Measurements from ENCODE around the gene CTTNBP2. TPM values are rescaled to one million over a fixed set of nuclear protein-coding genes. Genes with fewer than 3 reads are reported as not detected.
"Not testable (repeated sequence)": the region's sequence is repeated elsewhere in the genome, so short reads cannot be mapped to it uniquely, and the experiment has no call there.

Gene CTTNBP2
- total RNA-seq, 1 donor from 2014 or later = 36.9 TPM

DNA sequence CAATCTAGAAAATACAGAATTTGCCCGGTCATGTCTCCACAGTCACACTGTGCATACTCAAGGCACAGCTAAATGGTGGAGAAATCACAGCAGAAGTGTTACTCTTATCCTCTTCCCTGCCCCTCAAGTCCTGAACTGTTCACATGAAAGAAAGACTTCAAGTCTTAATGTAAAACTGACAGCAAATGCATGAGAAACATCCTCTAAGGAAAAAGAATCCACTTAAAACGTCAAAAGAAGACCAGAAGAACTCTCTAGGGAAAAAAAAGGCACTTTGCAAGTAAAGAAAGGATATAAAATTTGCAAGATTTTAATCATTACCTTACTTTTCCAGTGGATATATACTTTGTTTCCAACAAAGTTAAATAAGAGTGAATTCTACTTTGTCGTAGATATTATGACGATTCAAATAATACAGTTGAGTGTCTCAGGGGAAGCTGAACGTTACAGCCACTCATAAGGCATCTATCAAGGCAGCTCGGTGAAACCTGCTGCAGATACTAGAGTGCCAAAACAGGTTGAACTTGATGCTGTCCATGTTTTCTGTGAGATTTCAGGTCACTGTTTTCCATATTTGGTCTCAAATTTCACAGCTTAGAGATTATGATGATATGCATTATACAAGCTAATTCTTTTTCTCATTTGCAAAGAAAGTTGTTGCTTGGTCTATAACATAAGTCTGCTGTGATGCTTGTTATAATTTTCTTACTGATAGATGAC is 155.0 kb downstream of the CTTNBP2 start:
- DNase-seq (ENCODE audit: extremely low spot score, unreplicated experiment) = no peak
- Mint-ChIP-seq H3K36me3 (peaks cover 33% of the 10 kb centered on the region), H3K4me1 (ENCODE audit: unreplicated experiment) (peaks cover 33% of the 10 kb centered on the region), H3K4me3 (peak overlapping the region; percentile 82), H3K9me3 (no peaks in the 10 kb centered on the region), H3K27ac (peak overlapping the region; percentile 96), H3K27me3 (no peaks in the 10 kb centered on the region)
- no peak for TF ChIP-seq CTCF (conservative IDR thresholded peaks at IDR 0.05)

- H3K27ac Mint-ChIP-seq = peak overlapping the region; percentile 96
- peaks cover 33% of the 10 kb centered on the region for H3K4me1 Mint-ChIP-seq (ENCODE audit: unreplicated experiment)
- no peak for DNase-seq (ENCODE audit: extremely low spot score, unreplicated experiment)
- peak overlapping the region; percentile 48 for H3K4me3 Mint-ChIP-seq
- H3K9me3 Mint-ChIP-seq = no peaks in the 10 kb centered on the region
- H3K36me3 Mint-ChIP-seq = peaks cover 38% of the 10 kb centered on the region
- TF ChIP-seq CTCF (conservative IDR thresholded peaks at IDR 0.05) = no peak
- H3K27me3 Mint-ChIP-seq = no peaks in the 10 kb centered on the region
Observed at GRCh38 chr7:117717357-117717756, 155.9 kb downstream of the CTTNBP2 start.

DNA sequence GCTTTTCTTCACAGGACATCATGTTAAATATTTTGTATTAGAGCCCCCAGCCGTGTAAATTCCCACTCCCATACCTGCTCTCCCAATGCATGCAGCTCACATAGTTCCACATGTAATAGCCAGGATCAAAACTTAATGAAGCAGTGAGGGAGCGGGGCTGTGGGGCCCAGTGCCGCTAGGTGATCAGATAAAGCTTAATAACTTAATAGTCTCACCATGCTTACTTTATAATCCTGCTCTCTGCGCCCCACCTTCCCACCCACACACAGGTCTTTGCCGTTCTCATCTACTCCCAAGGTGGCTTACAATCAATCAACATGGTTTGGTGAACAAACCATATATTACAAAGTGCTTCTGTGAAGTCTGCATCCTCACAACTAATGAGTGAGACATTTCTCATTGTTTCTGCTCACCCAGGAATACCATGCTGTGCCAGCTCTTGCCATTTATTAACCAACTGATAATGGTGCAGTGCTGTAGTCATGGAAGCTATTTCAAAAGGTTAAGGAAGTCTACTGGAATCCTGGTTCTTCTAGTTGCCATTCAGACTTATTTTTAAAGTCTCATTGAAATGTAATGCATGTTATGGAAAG is 156.4 kb downstream of the CTTNBP2 start:
- no peak for DNase-seq (ENCODE audit: extremely low spot score, unreplicated experiment)
- no peak for TF ChIP-seq CTCF (conservative IDR thresholded peaks at IDR 0.05)
- Mint-ChIP-seq H3K27me3 (no peaks in the 10 kb centered on the region), H3K36me3 (peaks cover 43% of the 10 kb centered on the region), H3K27ac (peak overlapping the region; percentile 96), H3K4me1 (ENCODE audit: unreplicated experiment) (peaks cover 33% of the 10 kb centered on the region), H3K4me3 (peak overlapping the region; percentile 59), H3K9me3 (no peaks in the 10 kb centered on the region)

DNA sequence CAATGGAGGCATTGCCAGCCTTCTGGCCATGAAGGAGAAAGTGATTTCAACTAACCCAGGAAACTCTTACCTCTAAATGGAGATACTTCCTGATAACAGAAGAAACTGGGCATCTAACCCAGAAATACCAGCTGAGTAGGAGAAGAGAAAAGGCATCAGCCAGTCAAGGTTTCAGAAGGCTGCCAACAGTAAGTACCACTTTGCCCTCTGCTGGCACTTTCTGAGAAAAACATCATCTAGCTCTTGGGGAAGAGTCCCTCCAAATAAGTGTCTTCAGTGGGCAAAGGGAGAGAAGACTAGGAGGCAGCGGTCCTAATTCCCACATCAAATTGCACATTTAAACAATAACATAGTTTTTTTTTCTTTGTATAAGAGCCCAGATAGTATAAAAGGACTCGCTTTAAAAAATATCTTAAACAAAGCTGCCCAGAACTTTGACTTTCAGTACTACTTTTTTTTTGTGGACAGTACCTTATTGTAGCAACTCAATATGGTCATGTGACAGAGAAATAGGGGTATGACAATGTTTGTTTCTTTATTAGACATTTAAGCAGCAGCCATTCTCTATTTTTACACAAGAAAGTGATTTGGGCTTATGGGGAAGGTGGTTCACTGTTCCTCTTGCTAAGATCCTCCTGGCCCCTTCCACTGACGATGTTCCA is 157.3 kb downstream of the CTTNBP2 start:
- Mint-ChIP-seq H3K4me1 (ENCODE audit: unreplicated experiment) (peaks cover 29% of the 10 kb centered on the region), H3K36me3 (peaks cover 43% of the 10 kb centered on the region), H3K4me3 (peak overlapping the region; percentile 51), H3K27ac (peak overlapping the region; percentile 96), H3K27me3 (no peaks in the 10 kb centered on the region), H3K9me3 (no peaks in the 10 kb centered on the region)
- TF ChIP-seq CTCF (conservative IDR thresholded peaks at IDR 0.05) = peak; percentile 76
- DNase-seq (ENCODE audit: extremely low spot score, unreplicated experiment) = no peak

GRCh38 chr7:117711556-117711955 is 161.7 kb downstream of the CTTNBP2 start:
- H3K27me3 Mint-ChIP-seq = no peaks in the 10 kb centered on the region
- H3K27ac Mint-ChIP-seq = no peak overlapping the region
- no peak for DNase-seq (ENCODE audit: extremely low spot score, unreplicated experiment)
- no peak overlapping the region for H3K4me3 Mint-ChIP-seq
- no peaks in the 10 kb centered on the region for H3K9me3 Mint-ChIP-seq
- H3K36me3 Mint-ChIP-seq = peaks cover 45% of the 10 kb centered on the region
- no peak for TF ChIP-seq CTCF (conservative IDR thresholded peaks at IDR 0.05)
- H3K4me1 Mint-ChIP-seq (ENCODE audit: unreplicated experiment) = peaks cover 10% of the 10 kb centered on the region

- H3K9me3 Mint-ChIP-seq; DNase-seq (ENCODE audit: extremely low spot score, unreplicated experiment); H3K27me3 Mint-ChIP-seq; H3K4me3 Mint-ChIP-seq; H3K27ac Mint-ChIP-seq; H3K4me1 Mint-ChIP-seq (ENCODE audit: unreplicated experiment): not testable (repeated sequence)
- H3K36me3 Mint-ChIP-seq = peaks cover 23% of the 10 kb centered on the region
Observed at GRCh38 chr7:117708173-117708572, 165.1 kb downstream of the CTTNBP2 start.

All from type B pancreatic cell (in vitro differentiated cells).